PC-3 (cell line): ENCODE data around the gene ARMC8. TPM values are rescaled to one million over a fixed set of nuclear protein-coding genes. Genes with fewer than 3 reads are reported as not detected.

ENCODE experiments used
- ATAC-seq: fragments of 200-7000 bp; cut with Tn5 transposase; 2 replicates; pipeline ENCODE4 v1.9.1; 2020; ENCODE audit warnings: mild to moderate bottlenecking, moderate library complexity
- BruUV-seq: library from RNA; stranded (reverse); fragments of 400-500 nt; replicated peaks from 2 replicates; lab custom pipeline; 2021; lab: Mats Ljungman, UMichigan
- CTCF ChIA-PET: fragments of 300-600 bp; sonication (Branson Sonifier 250); formaldehyde crosslinking; loops from one replicate; lab custom pipeline; 2022; ENCODE audit warnings: antibody characterized with exemption; lab: Charles Lee
- POLR2A ChIA-PET: fragments of 300-600 bp; sonication (Branson Sonifier 250); formaldehyde crosslinking; loops from one replicate; lab custom pipeline; 2022; ENCODE audit warnings: antibody characterized with exemption; ENCODE audit not compliant: unreplicated experiment; lab: Charles Lee
- DNase-seq: peaks from one replicate; pipeline ENCODE4 v3.0.0-alpha.2; 2015
- H2AFZ ChIP-seq: fragments of 300-600 bp; sonication (generic); 2 replicates; pipeline ENCODE4 v1.6.0; 2016; ENCODE audit warnings: antibody characterized with exemption, low read length
- H3F3A ChIP-seq: fragments of 300-600 bp; sonication (generic); one replicate; pipeline ENCODE4 v1.6.0; 2017; ENCODE audit warnings: antibody characterized with exemption, low read length, control low read depth, mild to moderate bottlenecking; ENCODE audit not compliant: unreplicated experiment
- H3K27ac ChIP-seq: fragments of 300-600 bp; sonication (generic); 2 replicates; pipeline ENCODE4 v1.5.1; 2016; ENCODE audit warnings: mild to moderate bottlenecking, low read length
- H3K27me3 ChIP-seq: fragments of 300-600 bp; sonication (generic); 2 replicates; pipeline ENCODE4 v1.6.1; 2016; ENCODE audit warnings: low read length, mixed read lengths
- H3K36me3 ChIP-seq: fragments of 300-600 bp; sonication (generic); 2 replicates; pipeline ENCODE4 v1.6.1; 2016; ENCODE audit warnings: low read depth, mixed run types, low read length, mixed read lengths
- H3K4me1 ChIP-seq: fragments of 300-600 bp; sonication (generic); 2 replicates; pipeline ENCODE4 v1.5.1; 2016; ENCODE audit warnings: low read length; ENCODE audit not compliant: insufficient read depth
- H3K4me2 ChIP-seq: fragments of 300-600 bp; sonication (generic); 2 replicates; pipeline ENCODE4 v1.6.0; 2016; ENCODE audit warnings: low read length
- H3K4me3 ChIP-seq: fragments of 300-600 bp; sonication (generic); 2 replicates; pipeline ENCODE4 v1.5.1; 2016; ENCODE audit warnings: mild to moderate bottlenecking, low read length, mixed read lengths
- H3K79me2 ChIP-seq: fragments of 300-600 bp; sonication (generic); 2 replicates; pipeline ENCODE4 v1.6.1; 2017; ENCODE audit warnings: low read length, mixed read lengths
- H3K9ac ChIP-seq: fragments of 300-600 bp; sonication (generic); 2 replicates; pipeline ENCODE4 v1.6.0; 2016; ENCODE audit warnings: mild to moderate bottlenecking, low read length
- H3K9me2 ChIP-seq: fragments of 300-600 bp; sonication (generic); replicated peaks from 2 replicates; pipeline ENCODE4 v1.6.1; 2016; ENCODE audit warnings: mixed run types, low read length, mixed read lengths
- H3K9me3 ChIP-seq: fragments of 300-600 bp; sonication (generic); 2 replicates; pipeline ENCODE4 v1.6.1; 2016; ENCODE audit warnings: low read length, mixed read lengths
- H4K20me1 ChIP-seq: fragments of 300-600 bp; sonication (generic); 2 replicates; pipeline ENCODE4 v1.6.1; 2016; ENCODE audit warnings: low read length, mixed read lengths
- CTCF ChIP-seq: fragments of 300-600 bp; sonication (generic); conservative IDR thresholded peaks from 2 replicates; pipeline ENCODE4 v1.5.1; 2017; ENCODE audit warnings: antibody characterized with exemption, low read depth, mild to moderate bottlenecking, low read length
- EZH2 ChIP-seq: fragments of 300-600 bp; sonication (generic); IDR thresholded peaks from one replicate; pipeline ENCODE4 v1.6.1; 2017; ENCODE audit warnings: antibody characterized with exemption, mild to moderate bottlenecking, low read length; ENCODE audit not compliant: unreplicated experiment
- EZH2phosphoT487 ChIP-seq: fragments of 300-600 bp; sonication (generic); IDR thresholded peaks from 2 replicates; pipeline ENCODE4 v1.6.1; 2018; ENCODE audit warnings: mild to moderate bottlenecking, antibody characterized with exemption, low read length, borderline replicate concordance
- intact Hi-C: fragments of 100-400 bp; cut with micrococcal nuclease; formaldehyde crosslinking; loops from 2 replicates; pipeline ENCODE4 v1.9.0; 2023
- total RNA-seq: library from RNA; depleted of rRNA; stranded (reverse); fragments of >200 nt; gene quantifications from 2 replicates; pipeline ENCODE4 v1.2.3, GENCODE V29; 2014

Gene ARMC8
- total RNA-seq, 1 experiment from 2014 or later = 21.1 TPM

GRCh38 chr3:138308783-138309182 lies 121.7 kb downstream of the ARMC8 start:
- Histone ChIP-seq H3K27me3 (no peaks in the 10 kb centered on the region), H4K20me1 (no peaks in the 10 kb centered on the region), H3K4me2 (no peak overlapping the region), H3K9me2 (no peaks in the 10 kb centered on the region), H3K79me2 (no peaks in the 10 kb centered on the region), H3F3A (no peaks in the 10 kb centered on the region), H3K9ac (no peak overlapping the region), H3K4me3 (no peak overlapping the region), H3K27ac (no peak overlapping the region), H2AFZ (no peak overlapping the region), H3K9me3 (0 out of 2 replicates have a peak, but pooled peaks cover 5% of the 10 kb centered on the region), H3K36me3 (no peaks in the 10 kb centered on the region), H3K4me1 (no peaks in the 10 kb centered on the region)
- TF ChIP-seq CTCF = no peak
- TF ChIP-seq EZH2phosphoT487 = no peak
- TF ChIP-seq EZH2 = no peak
- no TSS peak for BruUV-seq
- ChIA-PET POLR2A (no interaction called here), CTCF (no interaction called here)
- intact Hi-C loops = no loop called here
- no peak for DNase-seq
- ATAC-seq = no peak

- no peaks in the 10 kb centered on the region for H3K27me3 ChIP-seq
- DNase-seq (no peak), ATAC-seq (no peak)
- H3K4me3 ChIP-seq = no peak overlapping the region
- H3K9me3 ChIP-seq = 0 out of 2 replicates have a peak, but pooled peaks cover 5% of the 10 kb centered on the region
- TF ChIP-seq EZH2phosphoT487 = no peak
- no peak for TF ChIP-seq EZH2
- H3K9me2 ChIP-seq = no peaks in the 10 kb centered on the region
- H3K36me3 ChIP-seq = no peaks in the 10 kb centered on the region
- POLR2A ChIA-PET = no interaction called here
- CTCF ChIA-PET = interaction anchor here (0.6 kb wide), 1 partner anchor 57 kb away, joined by 3 read pairs; no protein-coding TSS in a partner anchor
- H3K79me2 ChIP-seq = no peaks in the 10 kb centered on the region
- H3K4me1 ChIP-seq = no peaks in the 10 kb centered on the region
- no peak overlapping the region for H3K4me2 ChIP-seq
- BruUV-seq = no TSS peak
- H3K27ac ChIP-seq = no peak overlapping the region
- H3K9ac ChIP-seq = no peak overlapping the region
- no peak overlapping the region for H2AFZ ChIP-seq
- no peaks in the 10 kb centered on the region for H3F3A ChIP-seq
- intact Hi-C loops = no loop called here
- H4K20me1 ChIP-seq = no peaks in the 10 kb centered on the region
Observed at GRCh38 chr3:138310494-138310893, 123.4 kb downstream of the ARMC8 start.

- no peaks in the 10 kb centered on the region for H3K36me3 ChIP-seq
- no peaks in the 10 kb centered on the region for H3K4me1 ChIP-seq
- H3K79me2 ChIP-seq = no peaks in the 10 kb centered on the region
- no peak overlapping the region for H3K4me2 ChIP-seq
- TF ChIP-seq EZH2phosphoT487 (no peak), CTCF (no peak), EZH2 (no peak)
- ChIA-PET POLR2A (no interaction called here), CTCF (no interaction called here)
- H2AFZ ChIP-seq = no peak overlapping the region
- no peaks in the 10 kb centered on the region for H3K9me2 ChIP-seq
- no peak overlapping the region for H3K4me3 ChIP-seq
- DNase-seq (peak; percentile 8), ATAC-seq (no peak)
- intact Hi-C loops = no loop called here
- H3K27ac ChIP-seq = no peak overlapping the region
- no TSS peak for BruUV-seq
- H3K27me3 ChIP-seq = no peaks in the 10 kb centered on the region
- no peaks in the 10 kb centered on the region for H4K20me1 ChIP-seq
- H3K9ac ChIP-seq = no peak overlapping the region
- no peaks in the 10 kb centered on the region for H3K9me3 ChIP-seq
- H3F3A ChIP-seq = no peaks in the 10 kb centered on the region
Observed at GRCh38 chr3:138314751-138315150, 127.7 kb downstream of the ARMC8 start.
